ENCODE data around the gene PDS5A. TPM values are rescaled to one million over a fixed set of nuclear protein-coding genes. Genes with fewer than 3 reads are reported as not detected.
"Not testable (repeated sequence)": the region's sequence is repeated elsewhere in the genome, so short reads cannot be mapped to it uniquely, and the experiment has no call there.

PDS5A gene
- total RNA-seq, result 100 to 1,000 TPM in 1 of 4 donors, 10 to 100 TPM in 3; 42.9 to 107 (median 68.9) TPM

- Histone ChIP-seq H3K4me3 (peak within 1 kb of the TSS; percentile 94 to 96), H3K27ac (peak within 1 kb of the TSS; percentile 98), H3K27me3 (no peaks in the 10 kb centered on the region), H3K36me3 (no peaks in the 10 kb centered on the region), H3K4me1 (no peaks in the 10 kb centered on the region), H3K9me3 (no peaks in the 10 kb centered on the region)
- TF ChIP-seq CTCF (IDR thresholded peaks at IDR 0.05), result peak; percentile 71 to 98 (median 90)
- peak; percentile 38 to 71 for TF ChIP-seq POLR2A (IDR thresholded peaks at IDR 0.05)
- intact Hi-C loops (cut with DNase I; ENCODE audit: low total_unique reads), result loop anchor here (2.0 to 5.0 kb wide), 3 partner anchors 281 to 520 kb away; partner anchors contain the start of genes LIAS and RPL9
- DNase-seq, result peak; percentile 78 to 88
Observed at GRCh38 chr4:39977489-39978377, at the start of gene PDS5A. Gene PDS5A, minus strand, starts transcription at chr4:39977911. Its CDS starts 1,334 bp downstream, at chr4:39976577.

- H3K27me3 ChIP-seq; H3K9me3 ChIP-seq; intact Hi-C loops (cut with DNase I; ENCODE audit: low total_unique reads); H3K4me1 ChIP-seq; DNase-seq; H3K4me3 ChIP-seq; H3K36me3 ChIP-seq; H3K27ac ChIP-seq: not testable (repeated sequence)
Observed at GRCh38 chr4:40024049-40024448, 46.3 kb upstream of the PDS5A start.

- intact Hi-C loops (cut with DNase I; ENCODE audit: low total_unique reads); H3K36me3 ChIP-seq; H3K9me3 ChIP-seq; H3K4me1 ChIP-seq; H3K27me3 ChIP-seq; DNase-seq; H3K27ac ChIP-seq; H3K4me3 ChIP-seq: not testable (repeated sequence)
Observed at GRCh38 chr4:40021116-40021515, 43.4 kb upstream of the PDS5A start.

- Histone ChIP-seq H3K4me1 (no peaks in the 10 kb centered on the region), H3K36me3 (no peaks in the 10 kb centered on the region)
- intact Hi-C loops (cut with DNase I; ENCODE audit: low total_unique reads), result no loop called here
Observed at GRCh38 chr4:40020221-40020620, 42.5 kb upstream of the PDS5A start.

GRCh38 chr4:40016007-40016406 lies 38.3 kb upstream of the PDS5A start:
- TF ChIP-seq POLR2A (IDR thresholded peaks at IDR 0.05), result no peak
- TF ChIP-seq CTCF (IDR thresholded peaks at IDR 0.05), result no peak
- Histone ChIP-seq H3K9me3 (no peaks in the 10 kb centered on the region), H3K36me3 (no peaks in the 10 kb centered on the region)

More at GRCh38 chr4:40020221-40020620, 42.5 kb upstream of the PDS5A start:
- no peak for DNase-seq
- H3K27me3 ChIP-seq, result no peaks in the 10 kb centered on the region
- no peaks in the 10 kb centered on the region for H3K9me3 ChIP-seq
- H3K27ac ChIP-seq, result no peak overlapping the region
- no peak for TF ChIP-seq POLR2A (IDR thresholded peaks at IDR 0.05)
- no peak for TF ChIP-seq CTCF (IDR thresholded peaks at IDR 0.05)
- no peak overlapping the region for H3K4me3 ChIP-seq

GRCh38 chr4:40003986-40004385 lies 26.3 kb upstream of the PDS5A start:
- intact Hi-C loops (cut with DNase I; ENCODE audit: low total_unique reads), result no loop called here
- Histone ChIP-seq H3K27me3 (no peaks in the 10 kb centered on the region), H3K36me3 (no peaks in the 10 kb centered on the region), H3K4me3 (no peak overlapping the region), H3K4me1 (no peaks in the 10 kb centered on the region), H3K27ac (no peak overlapping the region), H3K9me3 (no peaks in the 10 kb centered on the region)
- TF ChIP-seq POLR2A (IDR thresholded peaks at IDR 0.05) (no peak), CTCF (IDR thresholded peaks at IDR 0.05) (no peak)
- no peak for DNase-seq

More at GRCh38 chr4:40016007-40016406, 38.3 kb upstream of the PDS5A start:
- H3K27me3 ChIP-seq, result no peaks in the 10 kb centered on the region
- H3K4me1 ChIP-seq, result no peaks in the 10 kb centered on the region
- no peak overlapping the region for H3K4me3 ChIP-seq
- intact Hi-C loops (cut with DNase I; ENCODE audit: low total_unique reads), result no loop called here
- H3K27ac ChIP-seq, result no peak overlapping the region
- DNase-seq, result no peak
